Activated CD4-positive, alpha-beta T cell treated with anti-CD3 and anti-CD28 coated beads, Interleukin-2, amount 10 ng/mL, durations not matched to agents 7 days and 5 days (primary cell): ENCODE measurements around the gene SMIM5. TPM values are rescaled to one million over a fixed set of nuclear protein-coding genes. Genes with fewer than 3 reads are reported as not detected.
A peak's percentile ranks its signal among the peaks of the same experiment; 100 is the strongest.

Experiments used
- CTCF ChIA-PET: fragments of 350-600 bp; sonication (Branson Sonifier 250); formaldehyde crosslinking; loops from one replicate; lab custom pipeline; 2021; ENCODE audit warnings: antibody characterized with exemption; lab: Charles Lee
- POLR2A ChIA-PET: fragments of 350-600 bp; sonication (Branson Sonifier 250); formaldehyde crosslinking; loops from one replicate; lab custom pipeline; 2021; ENCODE audit warnings: antibody characterized with exemption; lab: Charles Lee
- DNase-seq: peaks from one replicate; pipeline ENCODE4 v3.0.0-alpha.2; 2020
- H3K27ac Mint-ChIP-seq: one replicate; pipeline ENCODE4 v1.8.0; 2021; ENCODE audit warnings: mild to moderate bottlenecking, moderate library complexity, mixed read lengths
- H3K27me3 Mint-ChIP-seq: one replicate; pipeline ENCODE4 v1.8.0; 2021; ENCODE audit warnings: mixed read lengths
- H3K36me3 Mint-ChIP-seq: one replicate; pipeline ENCODE4 v1.8.0; 2021; ENCODE audit warnings: low read depth, mixed read lengths
- H3K4me1 Mint-ChIP-seq: one replicate; pipeline ENCODE4 v1.8.0; 2021; ENCODE audit warnings: mixed read lengths
- H3K4me3 Mint-ChIP-seq: one replicate; pipeline ENCODE4 v1.8.0; 2021; ENCODE audit warnings: mild to moderate bottlenecking, moderate library complexity, mixed read lengths
- H3K9me3 Mint-ChIP-seq: one replicate; pipeline ENCODE4 v1.8.0; 2021; ENCODE audit warnings: mixed read lengths
- total RNA-seq, 2 experiments: library from RNA; stranded (reverse); gene quantifications; one replicate each; pipeline ENCODE4 v1.2.3, GENCODE V29; 2021

Gene SMIM5
- total RNA-seq, 2 experiments from 2014 or later: 0.10 to 0.12 TPM

DNA sequence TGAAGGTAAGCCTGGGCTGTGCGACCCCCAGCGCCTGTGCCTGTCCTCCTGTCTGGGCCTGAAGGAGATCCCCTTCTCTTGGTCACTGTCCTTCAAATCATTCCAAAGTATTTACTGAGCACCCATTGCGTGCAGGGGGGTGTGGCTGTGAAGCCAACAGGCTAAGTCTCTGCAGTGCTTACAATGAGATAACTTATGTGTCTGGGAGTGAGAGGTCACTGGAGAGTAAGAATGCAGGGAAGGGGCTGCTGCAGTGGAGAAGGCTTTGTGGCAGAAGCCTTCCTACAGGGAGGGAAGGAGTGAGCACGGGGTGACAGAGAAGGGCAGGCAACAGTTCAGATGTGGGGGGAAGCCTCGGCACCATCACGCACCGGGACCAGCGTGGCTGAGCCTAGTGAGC lies 11.2 kb upstream of the SMIM5 start:
- Mint-ChIP-seq H3K9me3 (no peaks in the 10 kb centered on the region), H3K27ac (no peak overlapping the region), H3K36me3 (no peaks in the 10 kb centered on the region), H3K4me3 (no peak overlapping the region), H3K27me3 (no peaks in the 10 kb centered on the region), H3K4me1 (no peaks in the 10 kb centered on the region)
- POLR2A ChIA-PET: no interaction called here
- CTCF ChIA-PET: interaction anchor here (1.0 to 3.4 kb wide), 4 partner anchors 11 to 128 kb away, joined by 3 to 18 read pairs (median 7); partner anchors contain the start of gene SMIM5
- DNase-seq: no peak

DNA sequence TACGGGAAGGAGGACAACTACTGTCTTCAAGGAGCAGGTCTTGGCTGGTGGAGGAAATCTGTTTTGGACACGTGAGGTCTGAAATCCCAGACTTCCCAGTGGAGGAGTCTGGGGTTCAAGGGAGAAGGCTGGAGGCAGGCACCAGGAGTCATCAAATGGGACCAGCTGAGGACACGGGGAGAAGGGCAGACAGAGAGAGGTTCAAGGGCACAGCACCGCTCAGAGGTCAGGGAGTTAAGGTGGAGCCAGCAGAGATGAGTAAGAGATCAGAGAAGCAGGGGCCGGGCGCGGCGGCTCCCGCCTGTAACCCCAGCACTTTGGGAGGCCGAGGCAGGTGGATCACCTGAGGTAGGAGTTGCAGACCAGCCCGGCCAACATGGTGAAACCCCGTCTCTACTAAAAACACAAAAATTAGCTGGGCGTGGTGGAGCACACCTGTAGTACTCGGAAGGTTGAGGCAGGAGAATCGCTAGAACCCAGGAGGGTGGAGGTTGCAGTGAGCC lies 10.4 kb upstream of the SMIM5 start:
- no peak for DNase-seq
- Mint-ChIP-seq H3K4me1 (no peaks in the 10 kb centered on the region), H3K9me3 (no peaks in the 10 kb centered on the region), H3K4me3 (no peak overlapping the region), H3K36me3 (no peaks in the 10 kb centered on the region), H3K27ac (no peak overlapping the region), H3K27me3 (no peaks in the 10 kb centered on the region)
- CTCF ChIA-PET: no interaction called here
- POLR2A ChIA-PET: no interaction called here

DNA sequence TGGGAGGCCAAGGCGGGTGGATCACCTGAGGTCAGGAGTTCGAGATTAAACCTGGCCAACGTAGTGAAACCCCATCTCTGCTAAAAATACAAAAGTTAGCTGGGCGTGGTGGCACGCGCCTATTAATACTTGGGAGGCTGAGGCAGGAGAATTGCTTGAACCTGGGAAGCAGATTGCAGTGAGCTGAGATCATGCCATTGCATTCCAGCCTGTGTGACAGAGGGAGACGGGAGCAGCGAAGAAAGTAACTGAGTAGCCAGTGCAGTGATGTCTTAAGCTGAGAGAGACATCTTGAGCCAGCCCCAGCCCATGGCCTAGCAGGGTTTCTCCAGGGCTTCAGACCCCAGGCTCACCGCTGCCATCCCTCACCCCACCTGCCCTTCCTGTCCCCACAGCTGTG lies 9.8 kb upstream of the SMIM5 start:
- Mint-ChIP-seq H3K27ac (no peak overlapping the region), H3K4me1 (no peaks in the 10 kb centered on the region), H3K4me3 (no peak overlapping the region), H3K27me3 (no peaks in the 10 kb centered on the region), H3K36me3 (no peaks in the 10 kb centered on the region), H3K9me3 (no peaks in the 10 kb centered on the region)
- POLR2A ChIA-PET: no interaction called here
- DNase-seq: no peak
- CTCF ChIA-PET: interaction anchor here (1.5 kb wide), 1 partner anchor 9 kb away, joined by 4 read pairs; no protein-coding TSS in a partner anchor

DNA sequence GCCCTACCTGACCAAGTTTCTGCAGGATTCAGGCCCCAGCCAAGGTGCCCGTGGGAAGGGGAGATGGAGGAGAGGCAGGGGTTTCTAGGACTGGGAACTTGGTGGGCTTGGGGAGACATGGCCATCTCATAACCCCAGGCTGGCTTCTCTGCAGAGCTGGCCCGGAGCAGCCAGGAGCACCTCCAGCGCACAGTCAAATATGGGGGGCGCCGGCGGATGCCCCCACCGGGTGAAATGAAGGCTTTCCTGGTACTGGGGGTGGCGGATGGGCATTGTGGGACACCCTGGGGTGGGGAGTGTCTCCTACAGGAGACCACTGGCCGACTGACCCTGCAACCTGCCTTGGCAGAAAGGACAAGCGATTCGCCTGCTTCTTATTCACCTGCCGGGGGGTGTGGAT lies 9.2 kb upstream of the SMIM5 start:
- Mint-ChIP-seq H3K9me3 (no peaks in the 10 kb centered on the region), H3K27ac (no peak overlapping the region), H3K36me3 (no peaks in the 10 kb centered on the region), H3K4me1 (no peaks in the 10 kb centered on the region), H3K27me3 (no peaks in the 10 kb centered on the region), H3K4me3 (no peak overlapping the region)
- ChIA-PET CTCF (interaction anchor here (1.5 to 2.2 kb wide), 3 partner anchors 10 to 126 kb away, joined by 3 to 9 read pairs (median 4); no protein-coding TSS in a partner anchor), POLR2A (no interaction called here)
- no peak for DNase-seq

DNA sequence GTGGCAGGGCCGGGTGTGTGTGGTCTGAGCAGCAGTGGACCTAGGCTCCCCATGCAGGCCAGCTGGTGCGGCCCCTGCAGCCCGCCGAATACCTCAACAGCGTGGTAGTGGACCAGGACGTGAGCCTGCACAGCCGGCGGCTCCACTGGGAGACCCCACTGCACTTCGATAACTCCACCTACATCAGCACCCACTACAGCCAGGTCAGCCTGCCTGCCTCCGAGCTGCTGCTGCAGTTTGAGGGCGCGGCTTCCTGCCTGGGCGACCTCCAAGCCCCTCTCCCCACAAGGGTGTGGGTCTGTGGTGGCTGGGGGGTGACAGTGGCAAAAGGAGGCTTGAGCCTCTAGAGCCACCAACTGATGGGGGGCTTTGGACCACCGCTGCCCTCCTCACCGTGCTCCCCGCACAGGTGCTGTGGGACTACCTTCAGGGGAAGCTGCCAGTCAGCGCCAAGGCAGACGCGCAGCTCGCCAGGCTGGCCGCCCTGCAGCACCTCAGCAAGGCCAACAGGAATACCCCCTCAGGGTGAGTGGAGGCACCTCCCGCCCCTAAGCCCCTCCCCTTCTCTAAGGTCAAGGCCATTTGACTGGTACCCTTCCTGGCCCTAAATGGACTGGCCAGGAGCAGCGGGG lies 8.4 kb upstream of the SMIM5 start:
- no peaks in the 10 kb centered on the region for H3K4me1 Mint-ChIP-seq
- H3K4me3 Mint-ChIP-seq: no peak overlapping the region
- DNase-seq: no peak
- H3K27ac Mint-ChIP-seq: no peak overlapping the region
- H3K9me3 Mint-ChIP-seq: no peaks in the 10 kb centered on the region
- no peaks in the 10 kb centered on the region for H3K36me3 Mint-ChIP-seq
- no peaks in the 10 kb centered on the region for H3K27me3 Mint-ChIP-seq
- ChIA-PET CTCF (interaction anchor here (0.9 to 2.2 kb wide), 7 partner anchors 10 to 129 kb away, joined by 3 to 9 read pairs (median 3); a partner anchor contains a TSS), POLR2A (no interaction called here)

DNA sequence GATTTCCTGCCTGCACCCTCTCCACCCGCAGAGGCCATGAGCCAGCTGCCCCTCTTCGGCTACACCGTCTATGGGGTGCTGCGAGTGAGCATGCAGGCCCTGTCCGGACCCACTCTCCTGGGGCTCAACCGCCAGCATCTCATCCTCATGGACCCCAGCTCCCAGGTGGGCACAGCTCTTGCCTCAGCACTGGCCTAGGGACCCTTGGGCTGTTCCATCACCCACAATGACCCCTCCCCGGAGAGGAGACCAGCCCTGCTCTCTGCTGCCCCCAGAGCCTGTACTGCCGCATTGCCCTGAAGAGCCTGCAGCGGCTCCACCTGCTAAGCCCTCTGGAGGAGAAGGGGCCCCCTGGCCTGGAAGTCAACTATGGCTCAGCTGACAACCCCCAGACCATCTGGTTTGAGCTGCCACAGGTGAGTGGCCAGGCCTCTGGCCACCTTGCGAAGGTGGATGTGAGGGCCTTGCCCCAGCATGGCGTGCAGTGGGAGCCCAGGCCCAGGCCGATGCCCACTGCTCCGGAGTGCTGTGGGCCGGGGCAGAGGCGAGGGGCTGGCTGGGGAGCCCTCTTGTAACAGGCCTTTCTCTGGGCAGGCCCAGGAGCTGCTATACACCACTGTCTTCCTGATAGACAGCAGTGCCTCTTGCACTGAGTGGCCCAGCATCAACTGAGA lies 7.3 kb upstream of the SMIM5 start:
- Mint-ChIP-seq H3K27me3 (no peaks in the 10 kb centered on the region), H3K27ac (no peak overlapping the region)
- CTCF ChIA-PET: interaction anchor here (0.6 to 2.2 kb wide), 10 partner anchors 11 to 289 kb away, joined by 3 to 9 read pairs (median 3); a partner anchor contains a TSS

DNA sequence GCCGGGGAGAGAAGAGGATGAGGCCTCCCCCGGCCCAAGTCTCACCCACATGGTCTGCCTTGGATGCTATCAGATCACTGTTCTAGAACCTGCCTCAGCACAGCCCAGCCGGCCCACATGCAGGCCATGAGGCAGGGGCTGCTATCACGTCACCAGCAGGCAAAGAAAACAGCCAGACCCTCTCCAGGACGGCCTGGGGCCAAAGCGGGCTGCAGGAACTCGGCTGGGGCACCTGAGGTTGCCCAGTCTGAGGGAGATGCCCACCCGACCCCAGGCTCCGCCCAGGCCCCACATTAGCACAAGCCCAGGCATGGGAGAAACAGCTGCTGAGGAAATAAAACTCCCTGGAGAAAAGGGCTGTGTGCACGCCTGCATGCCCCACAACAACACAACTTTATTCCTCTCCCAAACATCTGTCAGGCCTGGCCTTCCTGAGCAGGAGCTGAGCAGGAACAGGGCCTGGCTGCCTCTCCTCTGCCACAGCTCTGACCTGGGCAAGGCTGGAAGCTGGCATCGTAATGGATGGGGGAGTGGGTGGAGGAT lies 6.7 kb upstream of the SMIM5 start:
- Mint-ChIP-seq H3K4me3 (no peak overlapping the region), H3K9me3 (no peaks in the 10 kb centered on the region), H3K36me3 (no peaks in the 10 kb centered on the region), H3K27ac (no peak overlapping the region), H3K4me1 (no peaks in the 10 kb centered on the region), H3K27me3 (no peaks in the 10 kb centered on the region)
- ChIA-PET CTCF (interaction anchor here (0.7 to 1.8 kb wide), 4 partner anchors 27 to 127 kb away, joined by 3 to 9 read pairs (median 3); no protein-coding TSS in a partner anchor), POLR2A (no interaction called here)
- no peak for DNase-seq

More for the DNA sequence above, 7.3 kb upstream of the SMIM5 start:
- peak; percentile 33 for DNase-seq
- no peaks in the 10 kb centered on the region for H3K9me3 Mint-ChIP-seq
- H3K4me3 Mint-ChIP-seq: no peak overlapping the region
- H3K4me1 Mint-ChIP-seq: no peaks in the 10 kb centered on the region
- H3K36me3 Mint-ChIP-seq: no peaks in the 10 kb centered on the region
- POLR2A ChIA-PET: no interaction called here

DNA sequence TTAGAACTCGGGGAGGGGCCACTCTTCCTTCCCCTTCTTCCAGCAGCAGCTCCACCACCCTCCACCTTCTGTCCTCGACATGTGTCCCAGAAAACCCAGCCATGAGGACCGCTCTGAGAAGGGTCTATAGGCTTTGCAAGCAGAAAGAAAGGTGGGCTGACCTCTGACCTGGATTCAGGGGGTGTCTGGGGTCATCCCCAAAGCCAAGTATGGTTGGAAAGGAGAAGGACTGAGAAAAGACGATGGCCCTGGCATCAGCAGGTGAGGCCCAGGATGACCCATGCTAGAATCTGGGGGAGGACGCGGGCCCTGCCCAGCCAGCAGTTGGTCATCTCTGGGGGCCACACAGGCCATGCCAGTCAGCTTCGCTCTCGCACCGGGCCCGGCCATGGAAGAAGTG lies 6.1 kb upstream of the SMIM5 start:
- ChIA-PET POLR2A (no interaction called here), CTCF (interaction anchor here (0.6 to 1.1 kb wide), 3 partner anchors 22 to 127 kb away, joined by 3 read pairs; no protein-coding TSS in a partner anchor)

DNA sequence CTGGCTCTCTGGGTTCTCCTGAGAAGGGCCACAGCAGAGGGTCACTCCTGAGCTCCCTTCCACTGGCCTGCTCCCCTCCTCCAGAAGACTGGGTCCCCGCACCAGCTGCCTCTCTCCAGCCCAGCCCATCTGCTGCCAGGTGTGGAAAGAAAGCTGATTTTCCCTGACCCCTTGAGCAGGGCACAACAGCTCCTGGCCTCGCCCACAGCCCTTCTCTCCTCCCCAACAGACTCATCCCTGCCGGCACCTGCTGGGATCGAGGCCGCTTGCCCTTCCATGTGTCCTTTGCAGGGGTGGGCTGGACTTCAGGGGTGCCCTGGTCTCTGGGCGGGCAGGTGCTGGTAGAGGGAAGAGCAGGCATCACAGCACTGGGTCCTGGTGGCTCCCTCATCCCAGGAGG lies 4.8 kb upstream of the SMIM5 start:
- ChIA-PET POLR2A (no interaction called here), CTCF (interaction anchor here (3.3 to 7.6 kb wide), 2 partner anchors 120 to 125 kb away, joined by 17 to 82 read pairs; no protein-coding TSS in a partner anchor)
- H3K4me1 Mint-ChIP-seq: no peaks in the 10 kb centered on the region
- no peak for DNase-seq
- no peaks in the 10 kb centered on the region for H3K9me3 Mint-ChIP-seq
- H3K36me3 Mint-ChIP-seq: no peaks in the 10 kb centered on the region
- H3K27me3 Mint-ChIP-seq: no peaks in the 10 kb centered on the region
- no peak overlapping the region for H3K27ac Mint-ChIP-seq
- H3K4me3 Mint-ChIP-seq: no peak overlapping the region

More for the DNA sequence above, 6.1 kb upstream of the SMIM5 start:
- Mint-ChIP-seq H3K27ac (no peak overlapping the region), H3K27me3 (no peaks in the 10 kb centered on the region), H3K4me3 (no peak overlapping the region), H3K4me1 (no peaks in the 10 kb centered on the region), H3K36me3 (no peaks in the 10 kb centered on the region), H3K9me3 (no peaks in the 10 kb centered on the region)
- no peak for DNase-seq

DNA sequence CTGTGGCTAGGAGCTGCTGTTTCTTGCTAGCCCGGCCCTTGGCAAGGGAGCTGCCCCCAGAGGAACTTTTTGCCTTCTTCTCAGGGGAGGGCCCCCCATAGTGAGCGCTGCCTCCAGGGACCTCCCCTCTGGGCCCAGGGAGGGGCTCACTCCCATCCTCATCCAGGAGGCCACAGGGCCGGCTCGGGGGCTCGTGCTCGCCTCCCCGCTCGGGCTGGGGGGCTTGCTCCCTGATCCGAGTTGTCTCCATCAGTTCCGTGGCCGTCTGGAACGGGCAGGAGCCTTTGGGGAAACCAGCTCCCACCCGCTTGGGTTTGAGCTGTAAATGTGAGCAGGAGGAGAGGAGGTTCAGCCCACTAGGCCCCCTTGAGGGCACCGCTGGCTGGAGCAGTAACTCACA lies 4.1 kb upstream of the SMIM5 start:
- no peaks in the 10 kb centered on the region for H3K36me3 Mint-ChIP-seq
- no peak overlapping the region for H3K4me3 Mint-ChIP-seq
- DNase-seq: no peak
- H3K9me3 Mint-ChIP-seq: no peaks in the 10 kb centered on the region
- CTCF ChIA-PET: interaction anchor here (0.6 to 7.6 kb wide), 5 partner anchors 9 to 645 kb away, joined by 3 to 82 read pairs (median 11); no protein-coding TSS in a partner anchor
- H3K27me3 Mint-ChIP-seq: no peaks in the 10 kb centered on the region
- peak overlapping the region; percentile 64 for H3K27ac Mint-ChIP-seq
- H3K4me1 Mint-ChIP-seq: peaks cover 3% of the 10 kb centered on the region
- POLR2A ChIA-PET: interaction anchor here (0.5 to 0.6 kb wide), 2 partner anchors 29 to 119 kb away, joined by 3 to 5 read pairs; no protein-coding TSS in a partner anchor

DNA sequence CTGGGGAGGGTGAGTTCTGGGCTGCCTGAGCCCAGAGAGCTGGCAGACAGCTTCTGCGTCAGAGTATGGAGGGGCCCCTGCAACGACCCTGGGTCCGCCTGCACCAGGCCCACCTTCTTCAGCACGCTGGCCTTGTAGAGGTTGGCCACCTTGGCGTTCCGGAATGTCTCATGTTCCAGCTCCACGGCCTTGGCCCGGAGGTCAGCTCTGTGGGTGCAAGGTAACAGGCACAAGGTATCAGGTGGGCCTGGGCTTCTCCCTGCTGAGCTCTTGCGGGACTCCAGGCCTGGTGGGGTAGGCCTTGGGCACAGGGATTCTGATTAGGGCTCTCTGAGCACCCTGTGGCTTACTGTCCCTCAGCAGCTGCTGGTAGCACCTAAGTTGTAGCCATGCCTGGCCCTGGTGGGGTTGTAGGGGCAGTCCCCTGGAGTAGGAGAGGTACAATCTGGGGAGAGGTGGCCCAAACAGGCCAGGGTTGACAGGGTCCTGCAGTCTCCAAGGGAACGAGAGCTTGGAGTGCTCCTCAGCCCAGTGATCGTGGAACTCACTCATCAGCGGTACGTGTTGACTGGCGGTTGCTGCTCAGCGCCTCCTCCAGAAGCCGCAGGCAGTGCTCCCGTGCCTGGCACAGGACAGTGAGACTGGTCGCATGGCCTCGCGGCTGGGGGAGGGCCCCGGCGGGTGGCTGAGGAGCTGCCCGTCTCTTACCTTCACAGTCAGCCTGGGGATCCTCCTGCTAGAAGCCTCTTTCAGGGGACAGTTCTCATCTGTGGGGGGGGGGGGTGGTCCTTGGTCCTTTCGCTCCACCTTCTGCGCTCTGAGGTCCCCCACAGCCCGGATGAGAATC lies 2.9 kb upstream of the SMIM5 start:
- no peak for DNase-seq
- Mint-ChIP-seq H3K4me3 (no peak overlapping the region), H3K9me3 (no peaks in the 10 kb centered on the region), H3K4me1 (peaks cover 3% of the 10 kb centered on the region), H3K27ac (no peak overlapping the region), H3K27me3 (no peaks in the 10 kb centered on the region), H3K36me3 (no peaks in the 10 kb centered on the region)
- CTCF ChIA-PET: interaction anchor here (0.6 to 7.6 kb wide), 6 partner anchors 10 to 151 kb away, joined by 3 to 82 read pairs (median 8); a partner anchor contains a TSS
- POLR2A ChIA-PET: no interaction called here

DNA sequence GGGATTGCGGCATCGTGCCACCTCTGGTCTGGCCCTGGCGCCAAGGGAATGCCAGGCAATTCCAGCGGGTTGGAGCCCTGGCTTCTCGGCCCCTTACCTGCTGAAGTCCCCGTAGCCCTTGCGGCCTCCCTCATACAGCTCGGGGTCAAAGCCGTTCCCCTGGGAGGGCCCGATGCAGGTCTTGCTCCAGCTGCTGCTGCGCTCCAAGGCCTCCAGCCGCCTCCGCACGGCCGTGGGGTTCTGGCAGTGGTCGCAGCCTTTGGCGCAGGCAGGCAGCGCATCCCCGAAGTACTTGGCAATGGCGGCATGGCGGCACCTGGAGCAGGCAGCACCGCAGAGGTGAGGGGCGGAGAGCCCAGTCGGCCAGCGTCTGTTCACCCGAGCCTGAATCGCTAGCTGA lies 1.9 kb upstream of the SMIM5 start:
- no peak overlapping the region for H3K27ac Mint-ChIP-seq
- no peaks in the 10 kb centered on the region for H3K36me3 Mint-ChIP-seq
- CTCF ChIA-PET: interaction anchor here (2.8 to 7.6 kb wide), 2 partner anchors 11 to 118 kb away, joined by 11 to 82 read pairs; no protein-coding TSS in a partner anchor
- peaks cover 3% of the 10 kb centered on the region for H3K4me1 Mint-ChIP-seq
- H3K9me3 Mint-ChIP-seq: no peaks in the 10 kb centered on the region
- no peak overlapping the region for H3K4me3 Mint-ChIP-seq
- H3K27me3 Mint-ChIP-seq: no peaks in the 10 kb centered on the region
- no peak for DNase-seq
- POLR2A ChIA-PET: no interaction called here
